GM18520 (cell line): ENCODE results near the gene FGF10.

Experiments
- ATAC-seq: cut with Tn5 transposase; IDR thresholded peaks from one replicate; pipeline ENCODE4 v1.9.1; 2021; ENCODE audit not compliant: unreplicated experiment

FGF10 gene

DNA sequence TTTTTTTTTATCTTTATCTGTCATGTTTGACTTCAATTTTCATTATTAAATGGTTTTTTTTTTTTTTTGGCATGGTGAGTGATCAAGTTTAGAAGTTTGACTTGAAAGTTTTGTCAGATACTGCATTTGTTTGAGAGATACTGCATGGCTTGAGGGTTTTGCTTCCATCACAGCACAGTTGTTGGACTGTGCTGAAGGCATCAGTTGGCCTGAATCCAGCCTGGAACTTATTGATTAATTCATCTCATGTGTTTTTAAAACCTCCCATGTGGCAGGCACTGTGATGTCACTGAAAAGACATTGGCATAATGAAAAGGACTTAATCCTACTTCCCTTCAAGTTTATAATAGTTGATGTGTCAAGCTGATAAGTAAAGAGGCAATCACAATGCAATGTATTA lies 128.4 kb downstream of the FGF10 start:
- no peak for ATAC-seq

DNA sequence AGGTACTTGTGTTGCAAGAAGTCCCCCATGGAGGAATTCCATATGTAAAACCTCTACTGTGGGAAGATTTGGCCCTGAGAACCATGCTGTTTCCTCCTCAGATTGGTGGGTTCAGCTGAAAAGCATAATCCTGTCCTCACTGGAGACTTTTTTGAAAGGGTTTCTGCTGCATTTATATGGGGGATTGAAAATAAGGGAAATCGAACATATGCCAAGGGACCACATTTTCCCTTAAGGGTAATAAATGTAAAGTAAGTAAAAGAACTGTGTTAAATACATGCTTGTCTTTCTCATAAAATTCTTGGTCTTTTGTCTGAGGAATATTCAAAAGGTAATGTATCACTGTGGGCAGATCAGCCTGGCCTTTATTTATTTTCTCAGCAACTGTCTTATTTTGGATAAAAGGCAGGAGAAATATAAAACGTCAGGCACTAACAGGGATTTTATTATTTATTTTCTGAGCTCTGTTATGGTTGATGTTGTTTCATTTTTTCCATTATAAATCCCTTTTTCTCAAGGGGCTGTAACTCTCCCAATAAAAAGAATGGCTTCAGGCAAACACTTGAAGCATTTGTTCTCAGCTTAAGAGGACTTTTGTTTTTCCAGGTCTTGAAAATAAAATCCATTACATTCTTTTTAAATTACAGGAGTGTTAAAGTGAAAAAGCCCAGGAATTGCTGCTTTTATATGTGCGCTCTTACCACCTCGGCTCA lies 131.4 kb downstream of the FGF10 start:
- ATAC-seq, result no peak

DNA sequence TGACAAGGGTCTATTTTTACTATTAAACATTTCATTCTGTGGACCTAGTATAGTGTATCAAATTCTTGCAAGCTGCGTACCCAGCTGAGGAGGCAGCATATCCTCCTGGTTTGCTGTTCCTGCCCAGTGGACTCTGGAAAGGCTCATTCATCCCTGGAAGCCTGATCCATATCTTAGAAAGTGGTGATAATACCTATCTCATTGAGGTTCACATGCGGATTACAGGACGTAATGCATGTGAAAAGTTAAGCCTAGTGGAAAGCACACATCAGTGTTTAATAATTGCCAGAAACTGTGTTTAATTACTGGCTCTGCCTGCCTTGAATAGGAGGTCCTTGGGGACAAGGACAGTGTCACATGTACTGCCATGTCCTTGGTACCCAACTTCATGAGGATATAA lies 132.0 kb downstream of the FGF10 start:
- no peak for ATAC-seq
